NCI-H1436 treated with DMSO at 0.1 percent for 48 hours (cell line): ENCODE measurements around the gene GPR87.

Source experiments
- DNase-seq: peaks from one replicate; lab custom pipeline; 2025; lab: John Stamatoyannopoulos, UW

Gene GPR87

GRCh38 chr3:151282921-151283320 lies 33.7 kb downstream of the GPR87 start:
- no peak for DNase-seq

DNA sequence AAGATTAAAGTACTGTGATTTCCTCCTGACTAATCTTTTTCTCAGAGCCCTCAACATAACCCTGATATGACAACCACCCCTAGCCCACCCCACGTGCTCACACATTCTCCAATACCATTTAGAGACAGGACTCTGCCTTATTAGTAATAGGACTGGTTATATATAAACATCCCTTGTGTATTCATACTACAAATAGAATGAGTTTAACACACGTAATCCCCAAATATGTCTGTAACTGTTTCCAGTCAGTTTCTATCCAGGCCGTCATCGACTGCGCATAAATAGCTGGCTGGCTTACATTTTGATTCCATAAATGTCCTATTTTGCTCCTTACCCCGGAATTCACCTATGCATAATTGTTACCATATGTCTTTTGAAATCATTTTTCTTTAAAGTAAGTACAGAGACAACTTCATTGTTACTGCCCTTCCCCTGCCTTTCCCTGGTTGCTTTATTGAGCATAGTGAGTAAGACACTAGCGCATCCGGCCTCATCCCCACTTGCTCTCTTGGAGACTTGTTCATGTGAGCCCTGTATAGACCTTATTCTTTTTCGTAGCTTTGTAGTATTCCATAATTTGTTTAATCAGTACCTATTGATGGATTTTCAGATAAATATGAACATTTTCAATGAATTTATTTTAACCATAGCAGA lies 34.8 kb downstream of the GPR87 start:
- DNase-seq, result no peak

GRCh38 chr3:151278230-151278629 lies 38.4 kb downstream of the GPR87 start, which contains the start of gene P2RY14:
Gene P2RY14, minus strand, starts transcription at chr3:151278542. Its CDS starts 64,226 bp downstream, at chr3:151214316.
- no peak for DNase-seq

- DNase-seq, result no peak
Measured at GRCh38 chr3:151276687-151277042, 40.0 kb downstream of the GPR87 start.

GRCh38 chr3:151276038-151276686 lies 40.5 kb downstream of the GPR87 start:
- DNase-seq, result no peak

DNA sequence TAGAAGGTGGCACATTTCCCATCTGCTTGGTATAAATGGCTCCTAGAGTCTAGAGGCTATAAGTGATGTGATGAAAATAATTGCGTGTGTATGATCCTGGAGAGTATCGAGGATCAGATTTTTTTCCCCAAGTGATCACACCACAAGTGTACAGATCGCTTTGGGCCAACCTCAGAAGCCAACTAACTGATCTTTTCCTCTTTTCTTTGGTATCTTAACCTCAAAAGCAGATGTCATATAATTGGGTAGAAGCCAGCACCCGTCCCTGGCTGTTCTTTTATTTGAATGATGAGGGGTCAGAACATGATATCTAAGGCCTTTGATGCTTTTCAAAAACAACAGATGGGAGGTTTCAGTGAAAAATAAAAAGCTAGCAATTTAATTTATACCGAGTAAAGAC lies 41.5 kb downstream of the GPR87 start:
- no peak for DNase-seq

DNA sequence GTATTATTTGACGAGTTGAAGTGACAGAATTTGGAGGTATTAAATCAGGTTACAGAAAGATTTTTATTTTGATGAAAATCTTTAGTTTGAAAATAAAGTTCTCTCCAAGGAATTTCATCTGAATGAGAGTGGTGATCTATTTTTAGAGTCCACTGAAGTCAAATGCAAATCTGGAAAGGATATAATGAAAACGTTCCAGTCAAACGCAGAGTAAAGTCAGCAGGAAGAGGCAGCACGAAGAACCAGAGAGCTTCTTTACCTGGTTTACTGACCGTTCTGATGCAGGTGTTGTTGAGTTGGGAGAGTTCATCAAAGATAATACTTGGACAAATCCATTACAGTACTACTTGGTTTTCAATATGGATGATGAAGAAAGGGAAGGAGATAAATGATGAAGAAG lies 47.0 kb downstream of the GPR87 start:
- DNase-seq, result no peak

DNA sequence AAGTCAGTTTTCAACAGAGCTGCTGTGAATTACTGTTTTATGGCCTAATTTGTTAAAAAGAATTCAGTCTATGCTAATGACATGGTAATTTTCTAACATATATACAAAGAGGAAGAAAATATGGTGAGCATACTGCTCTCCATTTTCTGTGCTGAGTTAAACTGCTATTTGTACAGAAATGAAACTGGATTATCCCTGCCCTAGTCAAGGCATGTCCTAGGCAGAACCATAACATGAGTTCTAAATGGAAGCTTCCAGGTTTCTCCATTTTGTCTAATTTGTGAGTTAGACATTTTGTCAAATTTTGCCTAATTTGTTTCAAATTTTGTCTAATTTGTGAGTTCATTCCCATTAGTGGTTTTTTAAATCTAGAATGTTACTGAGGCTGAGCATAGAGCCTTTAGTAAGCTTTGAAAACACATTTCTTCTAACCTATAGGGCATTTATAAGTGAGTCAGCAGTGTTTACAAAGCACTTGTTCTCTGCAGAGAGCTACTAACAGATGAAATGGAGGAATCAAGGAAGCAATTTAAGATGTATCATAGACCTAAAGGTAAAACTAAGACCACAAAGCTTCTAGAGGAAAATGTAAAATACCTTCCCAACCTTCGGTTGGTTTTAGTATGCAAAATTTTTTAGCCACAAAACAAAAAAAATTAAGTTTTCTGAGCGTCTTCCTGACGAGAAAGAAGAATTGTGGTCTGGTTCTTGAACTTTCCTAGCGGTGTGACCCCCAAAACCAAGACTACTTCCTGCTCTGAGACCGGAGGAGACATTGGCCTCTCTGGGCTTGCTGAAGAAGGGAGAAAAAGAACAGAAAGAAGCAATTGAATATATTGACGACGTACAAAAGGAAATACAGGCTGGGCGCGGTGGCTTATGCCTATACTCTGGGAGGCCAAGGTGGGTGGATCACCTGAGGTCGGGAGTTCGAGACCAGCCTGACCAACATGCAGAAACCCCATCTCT lies 48.1 kb downstream of the GPR87 start:
- DNase-seq, result no peak

DNA sequence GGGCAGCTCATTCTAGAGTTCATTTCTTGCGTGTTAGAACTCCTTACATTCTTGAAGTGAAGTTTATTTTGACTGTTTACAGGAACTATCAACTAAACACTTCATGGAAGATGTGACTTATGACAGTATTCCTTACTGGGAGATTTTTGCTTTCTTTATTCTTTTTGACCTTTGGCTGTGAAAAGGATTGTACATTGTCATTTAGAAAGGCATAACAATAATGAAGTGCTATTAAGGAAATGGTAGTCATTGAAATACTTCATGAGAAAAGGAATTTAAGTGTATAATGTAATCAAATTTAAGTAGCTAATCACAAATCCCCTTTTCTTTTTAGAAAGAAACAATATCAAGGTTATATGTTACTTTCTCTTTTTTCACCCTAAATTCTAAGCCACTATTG lies 49.6 kb downstream of the GPR87 start:
- no peak for DNase-seq

GRCh38 chr3:151265866-151266265 lies 50.8 kb downstream of the GPR87 start:
- no peak for DNase-seq

GRCh38 chr3:151265166-151265565 lies 51.5 kb downstream of the GPR87 start:
- DNase-seq, result no peak

DNA sequence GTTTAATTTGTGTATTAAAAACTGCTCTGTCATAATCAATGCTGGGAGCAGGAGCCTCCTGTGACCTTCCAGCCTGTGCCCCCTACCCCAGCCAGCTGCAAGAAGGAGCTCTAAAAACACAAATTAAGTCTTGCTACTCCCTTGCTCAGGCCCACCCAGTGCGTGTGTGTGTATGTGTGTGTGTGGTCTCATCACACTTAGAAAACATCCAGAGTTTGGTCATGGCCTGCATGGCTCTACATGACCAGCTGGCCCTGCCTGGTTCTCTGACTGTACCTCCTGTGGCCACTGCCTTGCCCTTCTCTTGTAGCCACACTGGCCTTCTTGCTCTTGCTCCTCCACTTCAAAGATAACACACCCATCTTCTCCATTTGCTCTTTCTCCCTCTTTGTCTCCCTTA lies 52.0 kb downstream of the GPR87 start:
- no peak for DNase-seq

DNA sequence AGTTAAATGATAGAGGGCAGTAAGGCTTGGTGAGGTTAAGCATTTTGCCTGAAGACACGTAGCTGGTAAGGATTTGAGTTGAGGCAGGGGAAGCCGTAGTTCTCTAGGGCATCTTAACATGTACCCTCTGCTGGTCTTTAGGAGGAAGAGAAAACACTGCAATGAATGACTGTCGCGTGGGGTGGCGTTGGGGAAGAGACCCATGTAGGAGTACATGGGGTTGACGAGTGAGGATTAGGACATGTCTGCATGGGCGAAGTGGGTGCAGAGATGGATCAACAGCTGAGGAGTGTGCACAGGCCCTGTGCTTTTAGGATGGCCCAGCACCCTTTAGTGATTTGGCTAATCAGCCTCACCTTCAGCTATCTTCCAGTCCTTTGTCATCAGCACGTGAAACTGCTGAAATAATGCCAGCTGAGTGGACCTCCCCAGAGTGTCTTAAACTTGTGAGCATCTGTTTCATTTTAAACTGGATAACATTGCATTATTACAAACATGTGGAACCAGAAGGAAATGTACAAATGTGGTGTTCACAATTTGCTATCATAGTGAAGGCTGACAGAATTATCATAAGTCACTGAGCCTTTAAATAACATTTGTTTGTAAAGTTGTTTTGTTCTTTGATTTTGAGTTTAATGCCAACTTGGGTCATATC lies 53.6 kb downstream of the GPR87 start:
- no peak for DNase-seq

DNA sequence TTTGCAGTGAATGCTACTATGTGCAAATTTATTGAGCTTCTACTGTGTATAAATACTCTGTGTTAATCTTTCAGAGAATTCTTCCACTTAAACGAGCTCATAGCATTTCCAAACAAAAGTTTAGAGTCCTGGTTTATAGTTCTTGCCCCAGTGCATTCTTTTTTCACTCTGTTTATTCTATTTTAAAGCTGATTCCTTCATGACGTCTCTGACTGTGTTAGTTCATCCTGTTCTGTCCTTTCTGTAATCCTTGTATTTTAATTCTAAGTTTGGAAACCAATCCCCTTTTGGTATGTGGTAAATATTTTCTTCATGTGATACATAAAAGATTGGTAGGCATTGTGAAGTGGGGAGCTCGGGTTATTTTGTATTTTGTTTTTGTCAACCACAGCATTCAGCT lies 57.0 kb downstream of the GPR87 start:
- no peak for DNase-seq

DNA sequence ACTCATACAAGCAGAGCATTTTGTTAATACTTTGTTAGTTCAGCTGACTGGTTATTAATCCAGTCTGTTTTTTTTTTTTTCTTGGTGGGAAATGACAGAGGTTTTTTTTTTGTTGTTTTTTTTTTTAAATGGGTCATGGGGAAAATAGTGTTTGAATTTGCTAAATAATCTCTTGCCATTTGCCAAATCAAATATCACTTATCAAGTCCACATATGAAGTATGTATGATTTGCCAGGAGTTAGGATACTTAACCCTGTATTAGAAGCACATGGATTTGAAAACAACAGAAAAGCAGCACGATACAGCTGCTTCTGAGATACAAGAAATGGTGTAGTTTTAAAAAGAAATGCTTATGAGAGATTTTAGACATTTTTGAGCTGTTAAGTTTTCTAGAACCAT lies 59.9 kb downstream of the GPR87 start:
- no peak for DNase-seq

DNA sequence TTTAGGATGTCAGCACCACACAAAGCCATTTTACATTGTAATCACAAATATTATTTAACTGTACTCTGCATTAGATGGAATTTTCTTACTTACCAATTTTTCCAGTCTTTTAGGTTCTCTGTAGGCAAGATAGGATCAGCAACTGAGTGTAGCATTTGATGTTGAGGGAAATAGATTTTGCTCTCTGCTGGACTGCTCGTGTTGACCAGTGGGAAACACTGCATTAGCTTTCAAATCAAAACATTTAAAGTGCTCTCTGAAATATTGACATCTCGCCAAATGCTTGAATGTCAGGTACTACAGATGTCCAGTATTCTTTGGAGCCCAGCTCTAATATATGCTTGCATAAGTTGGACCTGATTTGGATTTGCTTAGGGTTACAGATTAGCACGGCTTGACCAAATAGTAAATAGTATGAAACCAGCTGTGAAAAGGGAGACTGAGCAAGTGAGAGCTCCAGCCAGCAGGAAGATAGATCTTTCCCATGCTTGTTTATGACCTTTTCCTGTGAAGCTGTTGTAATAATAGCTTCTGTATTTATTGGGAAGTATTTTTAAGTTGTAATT lies 67.8 kb downstream of the GPR87 start:
- DNase-seq, result no peak
